K562 (cell line): ENCODE measurements around the gene NDUFAF2. TPM values are rescaled to one million over a fixed set of nuclear protein-coding genes. Genes with fewer than 3 reads are reported as not detected.

ENCODE experiments used
- ARID2 ChIP-seq: fragments of 450-650 bp; IDR thresholded peaks from 2 replicates; pipeline ENCODE4 v1.6.1; 2017; ENCODE audit warnings: antibody characterized with exemption, mild to moderate bottlenecking
- CREB1 ChIP-seq, 2 experiments: sonication (generic) in 1 of 2; formaldehyde crosslinking in 1 of 2; IDR thresholded peaks; 2 replicates each; pipeline versions ENCODE4 v1.6.1 to v1.8.0; 2012 to 2022; ENCODE audit warnings: inconsistent platforms in 1 of 2, mild to moderate bottlenecking in 1 of 2, missing genetic modification reagents in 1 of 2, moderate library complexity in 1 of 2
- ETS1 ChIP-seq: conservative IDR thresholded peaks from 2 replicates; pipeline ENCODE4 v1.6.1; 2011; ENCODE audit warnings: low read depth, mild to moderate bottlenecking, low read length; ENCODE audit not compliant: control insufficient read depth
- RREB1 ChIP-seq: fragments of 250-450 bp; sonication (Bioruptor Pico); IDR thresholded peaks from 2 replicates; pipeline ENCODE4 v1.4.0; 2020
- SMARCA5 ChIP-seq: fragments of 450-650 bp; IDR thresholded peaks from 2 replicates; pipeline ENCODE4 v1.6.1; 2016
- ZBTB9 ChIP-seq: fragments of 450-650 bp; formaldehyde crosslinking; IDR thresholded peaks from 2 replicates; pipeline ENCODE4 v1.4.0; 2020; ENCODE audit warnings: mild to moderate bottlenecking, moderate library complexity
- ZFP91 ChIP-seq: sonication (generic); formaldehyde crosslinking; IDR thresholded peaks from 2 replicates; pipeline ENCODE4 v1.8.0; 2022; ENCODE audit warnings: mild to moderate bottlenecking, missing genetic modification reagents
- polyA plus RNA-seq, 8 experiments: library from polyadenylated mRNA; depleted of rRNA in 4 of 8; stranded (reverse) in 5 of 8; unstranded in 3 of 8; fragments of >200 nt; fragmentation: Nextera tagmentation in 2 of 8; fragmentation: Illumina TruSeq in 1 of 8; extraction: Ambion mirVana in 2 of 8; extraction: Trizol in 1 of 8; gene quantifications; 2 replicates each; pipeline versions ENCODE4 v1.2.1 to v1.2.3, GENCODE V29; 2011 to 2014; ENCODE audit warnings: inconsistent platforms in 1 of 8, missing spikeins in 1 of 8
- total RNA-seq, 7 experiments: library from RNA; depleted of rRNA in 6 of 7; stranded (reverse); fragments of >200 nt in 6 of 7; fragmentation: Illumina TruSeq in 2 of 7; extraction: Trizol in 2 of 7; gene quantifications; 2 replicates each; pipeline versions ENCODE4 v1.2.1 to v1.2.3, GENCODE V29; 2011 to 2021; ENCODE audit warnings: low replicate concordance in 1 of 7

Gene NDUFAF2
- total and polyA plus RNA-seq, 9 of the 15 experiments (the other 6 are each of a cell fraction or from before 2014, with no cell fraction given) = 56.0 to 155 (median 95.9) TPM

GRCh38 chr5:60903356-60903755 is 41.6 kb upstream of the NDUFAF2 start (continued):
- TF ChIP-seq ZBTB9 (CRISPR knock-in tag) = no peak
- TF ChIP-seq CREB1 (IDR thresholded peaks at IDR 0.05) = no peak
- TF ChIP-seq CREB1 (CRISPR knock-in tag; IDR thresholded peaks at IDR 0.05) = no peak
- no peak for TF ChIP-seq RREB1 (CRISPR knock-in tag)
- TF ChIP-seq ETS1 = no peak
- no peak for TF ChIP-seq ARID2
- no peak for TF ChIP-seq ZFP91 (CRISPR knock-in tag)
- TF ChIP-seq SMARCA5 = no peak
